ENCODE results near the gene CARD11.

DNA sequence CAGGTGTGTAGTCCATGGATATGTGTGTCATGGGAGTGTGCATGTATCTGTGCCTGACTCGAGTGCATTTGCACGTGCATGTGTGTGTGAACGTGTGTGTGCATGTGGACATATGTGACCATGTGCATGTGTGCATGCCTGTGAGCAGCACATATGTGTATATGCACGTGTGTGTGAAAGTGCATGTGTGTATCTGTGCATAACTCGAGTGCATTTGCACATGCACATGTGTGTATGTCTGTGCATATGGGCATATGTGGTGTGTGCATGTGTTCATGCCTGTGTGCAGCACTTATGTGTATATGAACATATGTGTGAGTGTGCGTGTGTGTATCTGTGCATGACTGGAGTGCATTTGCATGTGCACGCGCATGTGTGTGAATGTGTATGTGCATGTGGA, 164.3 kb downstream of the CARD11 start:
- TF ChIP-seq, protein P1, sequence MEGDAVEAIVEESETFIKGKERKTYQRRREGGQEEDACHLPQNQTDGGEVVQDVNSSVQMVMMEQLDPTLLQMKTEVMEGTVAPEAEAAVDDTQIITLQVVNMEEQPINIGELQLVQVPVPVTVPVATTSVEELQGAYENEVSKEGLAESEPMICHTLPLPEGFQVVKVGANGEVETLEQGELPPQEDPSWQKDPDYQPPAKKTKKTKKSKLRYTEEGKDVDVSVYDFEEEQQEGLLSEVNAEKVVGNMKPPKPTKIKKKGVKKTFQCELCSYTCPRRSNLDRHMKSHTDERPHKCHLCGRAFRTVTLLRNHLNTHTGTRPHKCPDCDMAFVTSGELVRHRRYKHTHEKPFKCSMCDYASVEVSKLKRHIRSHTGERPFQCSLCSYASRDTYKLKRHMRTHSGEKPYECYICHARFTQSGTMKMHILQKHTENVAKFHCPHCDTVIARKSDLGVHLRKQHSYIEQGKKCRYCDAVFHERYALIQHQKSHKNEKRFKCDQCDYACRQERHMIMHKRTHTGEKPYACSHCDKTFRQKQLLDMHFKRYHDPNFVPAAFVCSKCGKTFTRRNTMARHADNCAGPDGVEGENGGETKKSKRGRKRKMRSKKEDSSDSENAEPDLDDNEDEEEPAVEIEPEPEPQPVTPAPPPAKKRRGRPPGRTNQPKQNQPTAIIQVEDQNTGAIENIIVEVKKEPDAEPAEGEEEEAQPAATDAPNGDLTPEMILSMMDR (conservative IDR thresholded peaks at IDR 0.05; ENCODE audit: low read length) = no peak
- TF ChIP-seq EZH2phosphoT487 (IDR thresholded peaks at IDR 0.05; ENCODE audit: borderline replicate concordance) = no peak
